Measurements from ENCODE around the gene TEK.

DNA sequence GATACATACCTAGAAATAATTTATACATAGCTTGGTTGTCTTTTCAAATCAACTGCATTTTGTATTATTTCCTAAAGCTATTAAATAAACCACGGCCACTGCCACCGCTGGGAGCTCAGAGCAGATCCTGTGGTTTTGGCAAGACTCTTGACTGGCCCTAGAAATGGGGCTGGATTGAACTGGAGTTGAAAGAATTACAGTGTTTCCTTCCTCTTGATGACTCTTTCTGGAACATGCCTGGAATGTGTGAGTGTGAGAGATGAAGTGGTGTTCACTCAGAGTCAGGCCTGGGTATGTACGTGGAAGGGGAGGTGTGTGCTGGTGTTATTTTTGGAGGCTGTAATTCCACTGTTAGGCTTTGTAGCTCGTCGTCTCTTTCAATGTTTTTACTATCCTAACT lies 45.9 kb downstream of the TEK start:
- TF ChIP-seq POLR2AphosphoS5 (IDR thresholded peaks at IDR 0.05; ENCODE audit: low read depth, low read length) (no peak), SIN3A (IDR thresholded peaks at IDR 0.05; ENCODE audit: borderline replicate concordance, insufficient read depth, low read length) (no peak), TAF1 (IDR thresholded peaks at IDR 0.05; ENCODE audit: borderline replicate concordance, insufficient read depth, low read length) (no peak), FOXP2 (optimal IDR thresholded peaks at IDR 0.05; ENCODE audit: borderline replicate concordance, extremely low read depth, extremely low read length, insufficient read depth) (no peak)
- TF ChIP-seq, protein P1, sequence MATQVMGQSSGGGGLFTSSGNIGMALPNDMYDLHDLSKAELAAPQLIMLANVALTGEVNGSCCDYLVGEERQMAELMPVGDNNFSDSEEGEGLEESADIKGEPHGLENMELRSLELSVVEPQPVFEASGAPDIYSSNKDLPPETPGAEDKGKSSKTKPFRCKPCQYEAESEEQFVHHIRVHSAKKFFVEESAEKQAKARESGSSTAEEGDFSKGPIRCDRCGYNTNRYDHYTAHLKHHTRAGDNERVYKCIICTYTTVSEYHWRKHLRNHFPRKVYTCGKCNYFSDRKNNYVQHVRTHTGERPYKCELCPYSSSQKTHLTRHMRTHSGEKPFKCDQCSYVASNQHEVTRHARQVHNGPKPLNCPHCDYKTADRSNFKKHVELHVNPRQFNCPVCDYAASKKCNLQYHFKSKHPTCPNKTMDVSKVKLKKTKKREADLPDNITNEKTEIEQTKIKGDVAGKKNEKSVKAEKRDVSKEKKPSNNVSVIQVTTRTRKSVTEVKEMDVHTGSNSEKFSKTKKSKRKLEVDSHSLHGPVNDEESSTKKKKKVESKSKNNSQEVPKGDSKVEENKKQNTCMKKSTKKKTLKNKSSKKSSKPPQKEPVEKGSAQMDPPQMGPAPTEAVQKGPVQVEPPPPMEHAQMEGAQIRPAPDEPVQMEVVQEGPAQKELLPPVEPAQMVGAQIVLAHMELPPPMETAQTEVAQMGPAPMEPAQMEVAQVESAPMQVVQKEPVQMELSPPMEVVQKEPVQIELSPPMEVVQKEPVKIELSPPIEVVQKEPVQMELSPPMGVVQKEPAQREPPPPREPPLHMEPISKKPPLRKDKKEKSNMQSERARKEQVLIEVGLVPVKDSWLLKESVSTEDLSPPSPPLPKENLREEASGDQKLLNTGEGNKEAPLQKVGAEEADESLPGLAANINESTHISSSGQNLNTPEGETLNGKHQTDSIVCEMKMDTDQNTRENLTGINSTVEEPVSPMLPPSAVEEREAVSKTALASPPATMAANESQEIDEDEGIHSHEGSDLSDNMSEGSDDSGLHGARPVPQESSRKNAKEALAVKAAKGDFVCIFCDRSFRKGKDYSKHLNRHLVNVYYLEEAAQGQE (IDR thresholded peaks at IDR 0.05; ENCODE audit: insufficient read depth in 1 of 2, low read depth in 2 of 2, low read length in 2 of 2), result no peak
